HL-60 (cell line): ENCODE results near the gene COL21A1.

Source experiments
- CTCF ChIP-seq: IDR thresholded peaks from one replicate; pipeline ENCODE4 v1.5.1; 2011; ENCODE audit warnings: low read length, control low read depth, inconsistent platforms; ENCODE audit not compliant: insufficient read depth
- POLR2AphosphoS5 ChIP-seq: IDR thresholded peaks from 2 replicates; pipeline ENCODE4 v1.6.1; 2012; ENCODE audit warnings: low read depth
- REST ChIP-seq: IDR thresholded peaks from 2 replicates; pipeline ENCODE4 v1.6.1; 2012; ENCODE audit warnings: low read depth; ENCODE audit not compliant: insufficient replicate concordance

GRCh38 chr6:56158571-56158970 is 88.8 kb downstream of the COL21A1 start:
- no peak for TF ChIP-seq CTCF
- no peak for TF ChIP-seq REST
- TF ChIP-seq POLR2AphosphoS5 = no peak
